ENCODE results near the gene ORAI3.

The ORAI3 gene

GRCh38 chr16:30947859-30948666, 805 bp upstream of the ORAI3 start:
- peak; percentile 53 for DNase-seq

- DNase-seq, result peak; percentile 47
Observed at GRCh38 chr16:30949650-30950515, 1.0 kb downstream of the ORAI3 start.

GRCh38 chr16:30950516-30951065, 1.7 kb downstream of the ORAI3 start:
- DNase-seq, result no peak

- no peak for DNase-seq
Observed at GRCh38 chr16:30951193-30951592, 2.3 kb downstream of the ORAI3 start.

GRCh38 chr16:30951750-30952149, 2.9 kb downstream of the ORAI3 start:
- no peak for DNase-seq

- DNase-seq, result no peak
Observed at GRCh38 chr16:30953111-30953510, 4.2 kb downstream of the ORAI3 start.

- DNase-seq, result peak; percentile 60
Observed at GRCh38 chr16:30953511-30954124, 4.8 kb downstream of the ORAI3 start.

GRCh38 chr16:30954993-30955392, 6.1 kb downstream of the ORAI3 start:
- DNase-seq, result no peak

GRCh38 chr16:30956601-30957455, 8.0 kb downstream of the ORAI3 start:
- peak; percentile 82 for DNase-seq

- peak; percentile 96 for DNase-seq
Observed at GRCh38 chr16:30957456-30958174, 8.7 kb downstream of the ORAI3 start, which contains the start of gene SETD1A. Gene SETD1A (plus strand): TSS chr16:30957754. CDS start chr16:30958732, 978 bp downstream.

- no peak for DNase-seq
Observed at GRCh38 chr16:30958175-30959079, 9.6 kb downstream of the ORAI3 start.

- DNase-seq, result no peak
Observed at GRCh38 chr16:30961384-30961783, 12.5 kb downstream of the ORAI3 start.

- no peak for DNase-seq
Observed at GRCh38 chr16:30963925-30964511, 15.2 kb downstream of the ORAI3 start.

GRCh38 chr16:30964574-30965226, 15.8 kb downstream of the ORAI3 start:
- no peak for DNase-seq

- DNase-seq, result no peak
Observed at GRCh38 chr16:30965436-30965835, 16.6 kb downstream of the ORAI3 start.

GRCh38 chr16:30966033-30966619, 17.3 kb downstream of the ORAI3 start:
- DNase-seq, result no peak

GRCh38 chr16:30967795-30968194, 18.9 kb downstream of the ORAI3 start:
- no peak for DNase-seq

GRCh38 chr16:30969246-30969842, 20.5 kb downstream of the ORAI3 start:
- no peak for DNase-seq

Data from CD4-positive, alpha-beta T cell treated with Interleukin-15 for 1 hour (primary cell).